Activated T-cell treated with anti-CD3 and anti-CD28 coated beads, Interleukin-2, amount 50 U/mL, for 72 hours (primary cell): Measurements from ENCODE around the gene TXNRD2. TPM values are rescaled to one million over a fixed set of nuclear protein-coding genes. Genes with fewer than 3 reads are reported as not detected.

ENCODE experiments used
- ATAC-seq, 2 donors: fragments of 150-1000 bp; cut with Tn5 transposase; replicated peaks in 1 of 2; 2 replicates each; pipeline ENCODE4 v1.10.0; 2021; ENCODE audit warnings: moderate library complexity in 2 of 2, mild to moderate bottlenecking in 1 of 2
- DNase-seq, 2 donors: peaks; one replicate each; pipeline ENCODE4 v3.0.0; 2021 to 2022; ENCODE audit warnings: mixed read lengths in 1 of 2
- H3K27ac Mint-ChIP-seq: one replicate; pipeline ENCODE4 v1.8.0; 2022; ENCODE audit warnings: mild to moderate bottlenecking, moderate library complexity, mixed read lengths
- H3K27me3 Mint-ChIP-seq: one replicate; pipeline ENCODE4 v1.8.0; 2022; ENCODE audit warnings: low read depth, mixed read lengths
- H3K36me3 Mint-ChIP-seq, 2 donors: one replicate each; pipeline ENCODE4 v1.8.0; 2022; ENCODE audit warnings: mixed read lengths in 2 of 2, mild to moderate bottlenecking in 1 of 2; ENCODE audit not compliant: insufficient read depth in 2 of 2
- H3K4me1 Mint-ChIP-seq: one replicate; pipeline ENCODE4 v1.8.0; 2022; ENCODE audit warnings: low read depth, mixed read lengths
- H3K4me3 Mint-ChIP-seq, 2 donors: one replicate each; pipeline ENCODE4 v1.8.0; 2022; ENCODE audit warnings: mild to moderate bottlenecking in 2 of 2, mixed read lengths in 2 of 2, moderate library complexity in 2 of 2
- H3K9me3 Mint-ChIP-seq, 2 donors: one replicate each; pipeline ENCODE4 v1.8.0; 2022; ENCODE audit warnings: mixed read lengths in 2 of 2
- total RNA-seq, 2 donors: library from RNA; stranded (reverse); gene quantifications; one replicate each; pipeline ENCODE4 v1.2.3, GENCODE V29; 2022

Gene TXNRD2
- total RNA-seq, 2 donors from 2014 or later, result 21.3 to 23.4 TPM

DNA sequence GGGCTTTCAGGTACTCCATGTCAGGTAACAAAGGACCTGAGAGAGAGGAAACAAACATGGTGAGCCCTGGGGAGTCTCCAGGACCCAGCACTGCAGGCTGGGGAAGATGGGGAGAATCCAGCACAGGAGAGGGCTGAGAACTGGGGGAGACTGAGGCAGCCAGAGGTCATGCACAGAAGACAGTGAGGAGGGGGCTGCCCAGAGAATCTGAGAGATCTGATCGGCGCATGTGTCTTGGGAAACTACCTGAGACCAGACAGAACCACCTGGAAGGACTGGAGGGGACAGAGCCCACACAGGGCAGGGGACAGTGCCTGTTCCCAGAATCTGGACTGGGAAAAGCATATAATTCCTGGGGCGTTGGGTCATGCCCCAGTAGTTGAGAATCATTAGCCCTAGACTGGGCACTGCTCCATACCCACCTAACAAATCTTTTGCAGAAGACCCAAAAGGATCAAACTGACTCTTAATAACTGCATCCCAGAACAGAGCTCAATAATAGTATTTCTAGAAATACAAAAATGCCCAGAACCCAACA is 20.0 kb downstream of the TXNRD2 start:
- Mint-ChIP-seq H3K9me3 (no peaks in the 10 kb centered on the region), H3K36me3 (no peaks in the 10 kb centered on the region), H3K27ac (no peak overlapping the region), H3K27me3 (no peaks in the 10 kb centered on the region), H3K4me3 (no peak overlapping the region), H3K4me1 (no peaks in the 10 kb centered on the region)
- ATAC-seq (no peak), DNase-seq (no peak)

DNA sequence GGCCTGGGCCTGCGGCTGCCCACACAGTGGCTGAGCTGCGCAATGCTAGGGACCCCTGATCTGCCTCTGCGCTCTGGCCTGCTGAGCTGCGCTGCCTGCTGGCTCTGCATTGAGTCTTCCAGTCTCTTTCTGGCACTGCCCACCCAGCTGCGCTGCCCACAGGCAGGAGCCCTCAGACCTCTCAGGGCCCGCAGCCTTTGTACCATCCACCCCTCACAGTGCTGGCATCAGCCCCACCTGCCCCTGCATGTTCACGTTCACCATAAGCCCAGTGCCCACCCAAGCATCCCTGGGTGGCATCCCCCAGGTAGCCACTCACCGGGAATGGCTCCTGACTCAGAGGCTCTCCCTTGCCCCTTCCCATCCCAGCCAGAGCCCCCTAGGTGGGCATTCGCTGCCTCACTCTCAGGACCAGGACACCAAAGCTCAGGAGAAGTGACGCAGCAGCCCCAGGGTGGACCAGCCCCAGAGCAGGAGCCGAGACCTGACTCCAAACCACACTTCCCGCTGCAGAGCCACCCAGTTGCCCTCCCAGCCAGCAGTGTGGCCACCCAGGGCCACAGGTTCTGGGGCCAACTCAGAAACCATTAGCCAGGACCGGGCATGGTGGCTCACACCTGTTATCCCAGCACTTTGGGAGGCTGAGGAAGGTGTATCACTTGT is 21.8 kb downstream of the TXNRD2 start:
- DNase-seq (no peak), ATAC-seq (no peak)
- Mint-ChIP-seq H3K9me3 (no peaks in the 10 kb centered on the region), H3K27ac (no peak overlapping the region), H3K4me3 (no peak overlapping the region), H3K27me3 (no peaks in the 10 kb centered on the region), H3K36me3 (peaks cover under 1 to 2% of the 10 kb centered on the region in 2 donors), H3K4me1 (no peaks in the 10 kb centered on the region)

DNA sequence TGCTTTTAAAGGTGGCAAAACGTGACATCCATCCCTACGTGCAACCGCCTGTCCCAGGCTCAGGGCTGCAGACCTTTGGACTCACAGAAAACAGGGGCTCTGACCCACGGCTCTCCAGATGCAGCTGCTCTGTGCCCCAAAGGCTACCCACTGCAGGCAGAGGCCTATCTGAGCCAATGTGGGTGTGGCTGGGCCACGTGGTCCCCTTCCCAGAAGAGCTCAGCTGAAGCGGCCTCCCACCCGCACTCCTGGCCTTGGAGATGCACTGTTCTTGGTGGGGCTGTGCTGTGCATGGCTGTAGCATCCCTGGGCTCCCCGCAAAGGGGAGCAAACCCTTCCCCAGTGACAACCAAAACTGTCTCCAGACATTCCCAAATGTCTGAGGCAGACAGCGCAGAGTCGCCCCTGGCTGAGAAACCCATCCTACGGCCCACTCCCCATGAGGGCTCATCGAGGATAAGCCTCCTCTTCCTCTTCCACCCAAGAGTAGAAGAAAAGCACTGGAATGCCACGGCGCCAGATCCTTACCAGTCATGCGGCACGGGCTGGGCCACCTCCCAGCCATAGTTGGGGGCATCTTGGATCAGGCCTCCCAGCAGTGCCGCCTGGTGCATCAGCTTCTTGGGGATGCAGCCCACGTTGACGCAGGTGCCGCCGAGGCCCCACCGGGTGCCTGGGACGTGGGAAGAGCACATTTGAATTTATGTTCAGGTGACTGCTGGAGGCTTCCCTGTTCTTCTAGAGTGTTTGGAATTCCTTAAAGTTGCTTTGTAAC is 23.1 kb downstream of the TXNRD2 start:
- no peaks in the 10 kb centered on the region for H3K27me3 Mint-ChIP-seq
- DNase-seq (no peak), ATAC-seq (no peak)
- no peak overlapping the region for H3K27ac Mint-ChIP-seq
- H3K9me3 Mint-ChIP-seq, result no peaks in the 10 kb centered on the region
- H3K4me1 Mint-ChIP-seq, result no peaks in the 10 kb centered on the region
- H3K36me3 Mint-ChIP-seq, result peaks cover 6 to 7% of the 10 kb centered on the region in 2 donors
- no peak overlapping the region for H3K4me3 Mint-ChIP-seq

DNA sequence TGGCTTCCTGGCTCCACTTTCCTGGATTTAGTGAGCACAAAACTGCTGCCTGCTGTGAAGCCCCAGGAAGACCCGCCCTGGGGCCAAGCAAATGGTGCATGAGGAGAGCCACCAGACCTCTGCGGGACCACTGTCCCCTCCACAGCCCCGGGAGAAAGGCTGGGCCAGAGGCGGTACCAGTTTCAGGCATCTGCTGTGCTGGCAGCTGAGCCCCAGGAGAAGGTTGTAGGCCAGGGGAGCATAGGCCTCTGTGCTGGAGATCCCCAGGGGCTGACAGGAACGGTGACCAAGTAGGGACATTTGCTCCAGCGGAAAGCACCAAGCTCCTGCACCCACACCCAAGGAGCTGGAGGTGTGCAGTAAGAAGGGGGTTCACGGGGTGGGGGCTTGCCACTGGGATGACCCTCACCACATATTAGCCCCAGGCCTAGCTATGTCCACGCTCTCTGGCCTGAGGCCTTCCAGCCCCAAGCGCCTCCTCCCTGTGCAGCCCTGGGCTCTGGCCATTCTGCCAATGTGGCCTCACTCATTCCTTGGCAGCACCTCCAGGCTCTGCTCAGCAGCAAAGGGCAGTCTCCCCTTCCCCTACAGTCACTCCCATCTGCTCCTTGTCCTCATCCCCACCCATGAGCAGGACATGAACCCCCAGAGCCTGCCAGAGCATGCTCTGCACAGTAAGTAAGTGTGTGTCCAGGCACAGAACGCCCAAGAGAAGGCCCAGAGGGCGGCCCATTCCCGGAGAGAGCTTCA is 24.1 kb downstream of the TXNRD2 start:
- DNase-seq (no peak), ATAC-seq (no peak)
- Mint-ChIP-seq H3K36me3 (peaks cover 6 to 11% of the 10 kb centered on the region in 2 donors), H3K9me3 (no peaks in the 10 kb centered on the region), H3K4me1 (no peaks in the 10 kb centered on the region), H3K27ac (no peak overlapping the region), H3K27me3 (no peaks in the 10 kb centered on the region), H3K4me3 (no peak overlapping the region)

DNA sequence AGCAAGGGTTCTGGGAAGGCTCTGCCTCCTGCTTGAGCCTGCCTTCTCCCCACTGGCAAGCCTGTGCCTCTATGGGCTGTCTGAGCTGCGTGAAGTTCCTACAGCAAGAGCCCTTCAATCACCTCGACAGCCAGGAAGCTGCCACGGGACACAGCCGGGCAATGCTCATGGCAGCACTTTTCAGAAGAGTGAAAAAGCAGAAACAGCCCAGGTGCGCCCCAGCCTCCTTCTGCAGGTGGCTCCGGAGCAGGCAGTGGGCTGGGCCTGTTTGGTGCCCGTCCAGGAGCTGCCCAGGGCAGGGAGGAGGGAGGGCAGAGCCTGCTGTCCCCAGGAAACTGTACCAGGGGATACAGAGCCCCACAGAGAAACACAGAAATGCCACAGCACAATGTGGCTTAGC is 24.7 kb downstream of the TXNRD2 start:
- H3K4me3 Mint-ChIP-seq, result no peak overlapping the region
- H3K27me3 Mint-ChIP-seq, result no peaks in the 10 kb centered on the region
- H3K36me3 Mint-ChIP-seq, result peaks cover 6 to 11% of the 10 kb centered on the region in 2 donors
- DNase-seq, result no peak
- H3K27ac Mint-ChIP-seq, result no peak overlapping the region
- ATAC-seq, result no peak
- no peaks in the 10 kb centered on the region for H3K9me3 Mint-ChIP-seq
- H3K4me1 Mint-ChIP-seq, result no peaks in the 10 kb centered on the region

DNA sequence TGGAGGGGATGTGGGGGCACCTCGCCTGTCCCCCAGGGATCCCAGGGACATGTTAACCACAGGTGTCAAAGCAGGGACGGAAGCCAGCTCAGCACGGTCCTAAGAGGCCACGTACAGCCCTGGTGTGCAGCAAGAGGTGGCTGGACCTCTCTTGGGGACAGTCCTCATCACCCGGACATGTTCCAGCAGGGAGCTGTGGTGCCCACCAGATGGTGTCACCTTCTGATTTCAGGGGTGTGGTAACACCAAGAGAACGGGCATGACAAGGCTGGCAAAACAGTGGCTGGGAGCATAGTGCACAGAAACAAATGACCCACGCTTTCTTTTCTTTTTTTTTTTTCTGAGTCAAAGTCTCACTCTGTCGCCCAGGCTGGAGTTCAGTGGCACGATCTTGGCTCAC is 25.6 kb downstream of the TXNRD2 start:
- Mint-ChIP-seq H3K27ac (no peak overlapping the region), H3K4me3 (no peak overlapping the region), H3K4me1 (no peaks in the 10 kb centered on the region), H3K27me3 (no peaks in the 10 kb centered on the region), H3K9me3 (no peaks in the 10 kb centered on the region), H3K36me3 (peaks cover 6 to 11% of the 10 kb centered on the region in 2 donors)
- ATAC-seq (no peak), DNase-seq (no peak)

DNA sequence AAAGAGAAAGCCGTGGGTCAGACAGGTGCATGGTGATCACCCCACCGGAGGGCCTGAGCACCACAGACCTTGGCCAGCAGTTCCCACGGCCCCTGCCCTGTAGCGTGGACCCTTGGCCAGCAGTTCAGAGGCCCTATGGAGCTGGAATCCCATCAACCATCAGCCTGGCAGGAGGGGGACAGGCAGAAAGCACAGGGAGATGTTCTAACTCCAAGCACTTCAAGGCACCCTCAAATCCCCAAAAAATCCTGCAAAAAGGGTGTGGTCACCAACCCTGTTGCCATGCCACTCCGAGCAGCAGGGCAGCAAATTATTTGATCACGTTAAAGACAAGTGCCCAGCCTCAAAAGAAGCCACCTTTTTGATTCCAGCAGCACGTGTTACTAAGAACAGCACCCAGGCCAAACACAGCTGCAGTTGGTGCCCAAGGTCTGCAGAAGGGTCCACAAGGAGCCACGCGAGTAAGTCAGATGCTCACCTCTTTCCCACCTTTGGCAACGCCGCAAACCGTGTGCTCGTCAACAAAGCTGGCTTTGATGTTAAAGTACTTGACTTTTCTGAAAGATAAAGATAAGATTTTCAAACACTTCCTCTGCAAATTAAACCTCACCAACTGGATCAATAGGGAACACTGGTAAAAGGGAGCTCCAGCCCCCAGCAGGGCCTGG is 26.2 kb downstream of the TXNRD2 start:
- no peak overlapping the region for H3K27ac Mint-ChIP-seq
- ATAC-seq (no peak), DNase-seq (no peak)
- H3K4me1 Mint-ChIP-seq, result no peaks in the 10 kb centered on the region
- H3K27me3 Mint-ChIP-seq, result no peaks in the 10 kb centered on the region
- peaks cover 6 to 11% of the 10 kb centered on the region in 2 donors for H3K36me3 Mint-ChIP-seq
- no peak overlapping the region for H3K4me3 Mint-ChIP-seq
- H3K9me3 Mint-ChIP-seq, result no peaks in the 10 kb centered on the region

DNA sequence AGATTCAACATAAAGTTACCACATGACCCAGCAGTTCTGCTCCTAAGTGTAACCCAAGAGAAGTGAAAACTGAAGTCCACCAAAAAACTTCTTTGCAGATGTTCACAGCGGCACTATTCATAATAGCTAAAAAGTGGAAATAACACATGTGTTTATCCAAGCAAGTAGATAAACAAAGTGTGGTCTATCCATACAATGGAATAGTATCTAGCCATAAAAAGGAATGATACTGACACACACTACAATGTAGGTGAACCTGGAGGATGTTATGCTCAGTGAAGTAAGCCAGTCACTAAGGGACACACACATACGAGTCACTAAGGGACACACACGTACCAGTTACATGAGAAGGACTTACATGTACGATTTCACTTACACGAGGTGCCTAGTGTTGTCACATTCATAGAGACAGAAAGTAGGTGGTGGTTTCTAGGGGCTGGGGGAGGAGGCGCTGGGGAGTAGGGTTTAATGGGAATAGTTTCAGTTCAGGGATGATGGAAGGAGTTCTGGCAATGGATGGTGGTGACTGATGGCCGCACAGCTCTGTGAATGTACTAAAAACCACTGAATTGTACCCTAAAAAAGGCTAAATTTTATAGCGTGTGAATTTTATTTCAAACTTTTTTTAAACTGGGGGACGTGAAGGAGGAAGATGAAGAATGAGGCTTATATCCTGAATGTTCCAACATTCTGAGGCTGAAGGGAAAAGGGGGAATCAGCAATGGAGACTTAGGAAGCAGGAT is 27.2 kb downstream of the TXNRD2 start:
- Mint-ChIP-seq H3K4me3 (no peak overlapping the region), H3K27ac (no peak overlapping the region), H3K27me3 (no peaks in the 10 kb centered on the region), H3K9me3 (no peaks in the 10 kb centered on the region), H3K36me3 (peaks cover 6 to 11% of the 10 kb centered on the region in 2 donors), H3K4me1 (peaks cover 7% of the 10 kb centered on the region)
- DNase-seq (no peak), ATAC-seq (no peak)

DNA sequence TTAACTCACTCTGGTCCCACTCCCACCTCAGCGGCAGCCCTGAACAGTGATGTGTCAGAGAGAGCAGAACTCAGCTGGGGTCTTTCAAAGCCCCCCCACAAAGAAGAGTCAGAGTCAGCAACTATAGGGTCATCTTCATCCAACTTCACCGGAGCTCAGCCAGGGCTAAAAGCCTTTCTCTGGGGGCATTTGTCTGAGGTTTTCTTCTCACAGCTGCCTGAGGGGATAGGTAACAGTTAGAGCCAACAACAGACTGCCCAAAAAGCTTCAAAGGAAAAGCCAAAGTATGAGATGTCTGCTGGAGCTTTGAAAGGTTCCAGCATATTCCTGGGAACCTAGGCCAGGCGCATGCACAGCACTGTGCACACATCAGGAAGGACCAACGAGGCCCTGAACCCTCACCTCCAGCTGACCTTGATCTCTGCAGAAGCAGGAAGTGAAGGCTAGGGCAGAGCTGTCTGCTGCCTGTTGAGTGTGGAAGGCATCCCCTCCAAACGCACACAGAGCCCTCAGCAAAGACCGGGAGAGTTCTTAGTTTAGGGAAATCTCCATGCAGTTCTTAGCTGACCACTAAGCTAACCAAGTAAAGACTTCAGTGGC is 28.2 kb downstream of the TXNRD2 start:
- Mint-ChIP-seq H3K4me1 (peaks cover 8% of the 10 kb centered on the region), H3K9me3 (no peaks in the 10 kb centered on the region), H3K36me3 (peaks cover 6 to 11% of the 10 kb centered on the region in 2 donors), H3K27ac (no peak overlapping the region), H3K4me3 (no peak overlapping the region), H3K27me3 (no peaks in the 10 kb centered on the region)
- DNase-seq, result no peak
- ATAC-seq, result no peak

DNA sequence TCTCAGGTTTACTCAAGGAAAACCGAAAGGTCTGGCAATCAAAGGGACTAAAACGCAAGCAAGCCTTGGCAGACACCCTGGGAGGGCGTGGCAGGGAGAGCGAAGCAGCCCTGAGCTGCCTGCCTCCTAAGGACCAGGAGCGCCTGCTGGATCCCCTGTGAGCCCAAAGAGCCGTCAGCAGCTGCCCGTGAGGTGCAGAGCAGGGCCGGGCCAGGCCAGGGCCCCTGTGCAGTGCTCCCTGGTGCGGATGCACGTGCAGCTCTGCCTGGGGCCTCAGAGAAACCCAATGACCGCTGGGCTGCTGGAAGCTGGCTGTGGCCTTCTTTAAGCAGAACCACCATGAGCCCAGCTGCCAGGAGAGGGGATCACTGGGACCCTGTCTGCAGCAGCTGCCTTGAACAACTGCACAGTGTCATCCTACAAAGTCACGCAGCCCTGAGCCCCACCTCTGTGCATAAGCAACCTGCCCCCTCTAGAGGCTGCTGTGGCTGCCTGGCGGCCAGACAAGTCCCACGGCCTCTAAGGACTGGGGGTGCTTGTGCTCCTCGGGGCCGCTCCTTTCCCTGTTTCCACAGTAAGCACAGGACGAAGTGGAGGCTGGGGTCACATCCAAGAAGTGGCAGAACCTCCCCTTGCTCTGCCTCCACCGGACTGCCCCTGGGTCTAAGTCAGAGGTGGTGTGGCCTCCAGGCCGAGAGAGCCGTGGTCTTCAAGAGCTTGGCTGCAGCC is 29.2 kb downstream of the TXNRD2 start:
- Mint-ChIP-seq H3K4me1 (peaks cover 8% of the 10 kb centered on the region), H3K27me3 (no peaks in the 10 kb centered on the region), H3K36me3 (peaks cover 6 to 11% of the 10 kb centered on the region in 2 donors), H3K27ac (no peak overlapping the region), H3K4me3 (no peak overlapping the region), H3K9me3 (no peaks in the 10 kb centered on the region)
- no peak for DNase-seq
- ATAC-seq, result no peak

DNA sequence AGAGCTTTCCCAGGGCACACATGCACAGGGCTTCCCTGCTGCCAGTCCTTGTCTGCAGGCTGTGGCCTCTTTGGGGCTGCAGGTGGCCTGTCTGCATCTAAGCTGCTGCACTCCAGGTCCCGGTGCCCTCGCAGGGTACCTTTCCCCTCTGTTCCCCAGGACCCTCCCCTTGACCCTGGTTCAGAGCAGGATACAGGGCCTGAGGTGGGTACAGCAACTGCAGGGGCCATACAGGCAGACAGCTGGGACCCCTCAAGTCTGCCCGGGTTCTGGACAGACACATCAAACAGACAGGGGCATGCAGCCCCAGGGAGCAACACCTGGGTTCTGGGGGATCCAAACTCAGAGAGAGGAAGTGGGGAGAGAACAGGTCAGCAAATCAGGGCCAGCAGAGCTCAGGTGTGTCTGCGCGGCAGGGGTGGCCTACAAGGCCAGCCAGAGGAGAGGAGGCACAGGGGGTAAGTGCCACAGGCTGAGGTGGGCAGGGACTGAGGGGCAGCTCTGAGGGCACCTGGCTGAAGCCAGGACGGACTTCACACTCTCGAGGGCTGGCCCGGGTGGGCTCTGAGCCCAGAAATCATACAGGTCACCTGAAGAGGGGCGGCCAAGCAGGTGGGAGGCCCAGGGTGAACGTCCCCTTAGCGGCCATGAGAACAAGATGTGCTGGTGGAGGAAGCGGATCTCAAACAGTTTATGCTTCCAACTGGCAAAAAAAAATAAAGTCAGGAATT is 29.9 kb downstream of the TXNRD2 start:
- no peaks in the 10 kb centered on the region for H3K27me3 Mint-ChIP-seq
- H3K4me3 Mint-ChIP-seq, result no peak overlapping the region
- H3K9me3 Mint-ChIP-seq, result no peaks in the 10 kb centered on the region
- peaks cover 6 to 11% of the 10 kb centered on the region in 2 donors for H3K36me3 Mint-ChIP-seq
- H3K27ac Mint-ChIP-seq, result no peak overlapping the region
- ATAC-seq (no peak), DNase-seq (no peak)
- peaks cover 8% of the 10 kb centered on the region for H3K4me1 Mint-ChIP-seq
